Measurements from ENCODE around the gene PCBP2. TPM values are rescaled to one million over a fixed set of nuclear protein-coding genes. Genes with fewer than 3 reads are reported as not detected.
A peak's percentile ranks its signal among the peaks of the same experiment; 100 is the strongest.

Gene PCBP2
- polyA plus RNA-seq, 3 donors, result 79.6 to 588 (median 81.9) TPM

GRCh38 chr12:53481939-53482586 is 30.2 kb downstream of the PCBP2 start:
- Histone ChIP-seq H3K27ac (ENCODE audit: low read depth in 1 of 2, low read length in 2 of 2) (peak overlapping the region in 1 of 2 donors; percentile 51), H3K27me3 (ENCODE audit: control insufficient read depth in 2 of 2, insufficient read depth in 2 of 2, low read length in 2 of 2) (no peaks in the 10 kb centered on the region), H2AFZ (ENCODE audit: insufficient read depth, low read depth, low read length, poor library complexity, severe bottlenecking) (no peak overlapping the region), H3K36me3 (replicated peaks in 1 of 2; ENCODE audit: control insufficient read depth in 1 of 2, insufficient read depth in 2 of 2, low read length in 2 of 2) (peaks cover 78 to 99% of the 10 kb centered on the region in 2 donors), H3K4me2 (replicated peaks; ENCODE audit: extremely low read depth, low read length, poor library complexity, severe bottlenecking) (no peak overlapping the region), H3K4me1 (ENCODE audit: control insufficient read depth in 1 of 2, insufficient read depth in 2 of 2, low read length in 2 of 2) (no peaks in the 10 kb centered on the region), H3K79me2 (ENCODE audit: insufficient read depth, low read length) (peaks cover 13% of the 10 kb centered on the region), H3K9me3 (replicated peaks in 1 of 2; ENCODE audit: control insufficient read depth in 1 of 2, insufficient read depth in 1 of 2, low read length in 2 of 2) (no peaks in the 10 kb centered on the region), H4K20me1 (ENCODE audit: insufficient read depth, low read length) (peaks cover 95% of the 10 kb centered on the region), H3K9ac (ENCODE audit: insufficient read depth, low read length, poor library complexity, severe bottlenecking) (no peak overlapping the region), H3K4me3 (replicated peaks in 1 of 3; ENCODE audit: low read depth in 2 of 3, low read length in 3 of 3) (no peak overlapping the region)
- Mint-ChIP-seq H3K27me3 (ENCODE audit: low read depth in 3 of 3) (peaks cover 0 to 2% (median 1%) of the 10 kb centered on the region in 3 donors), H3K9me3 (peaks cover 0 to 1% (median 0%) of the 10 kb centered on the region in 7 donors), H3K27ac (peak overlapping the region in 2 of 7 donors; percentile 2 to 55), H3K4me3 (no peak overlapping the region), H3K36me3 (peaks cover 56 to 70% of the 10 kb centered on the region in 2 donors), H3K4me1 (no peaks in the 10 kb centered on the region)
- 90% methylated on average over 4 of the region's 9 CpGs for WGBS (ENCODE audit: insufficient coverage)
- DNase-seq, result no peak
- intact Hi-C loops (cut with micrococcal nuclease), result no loop called here
- TF ChIP-seq, protein P1, sequence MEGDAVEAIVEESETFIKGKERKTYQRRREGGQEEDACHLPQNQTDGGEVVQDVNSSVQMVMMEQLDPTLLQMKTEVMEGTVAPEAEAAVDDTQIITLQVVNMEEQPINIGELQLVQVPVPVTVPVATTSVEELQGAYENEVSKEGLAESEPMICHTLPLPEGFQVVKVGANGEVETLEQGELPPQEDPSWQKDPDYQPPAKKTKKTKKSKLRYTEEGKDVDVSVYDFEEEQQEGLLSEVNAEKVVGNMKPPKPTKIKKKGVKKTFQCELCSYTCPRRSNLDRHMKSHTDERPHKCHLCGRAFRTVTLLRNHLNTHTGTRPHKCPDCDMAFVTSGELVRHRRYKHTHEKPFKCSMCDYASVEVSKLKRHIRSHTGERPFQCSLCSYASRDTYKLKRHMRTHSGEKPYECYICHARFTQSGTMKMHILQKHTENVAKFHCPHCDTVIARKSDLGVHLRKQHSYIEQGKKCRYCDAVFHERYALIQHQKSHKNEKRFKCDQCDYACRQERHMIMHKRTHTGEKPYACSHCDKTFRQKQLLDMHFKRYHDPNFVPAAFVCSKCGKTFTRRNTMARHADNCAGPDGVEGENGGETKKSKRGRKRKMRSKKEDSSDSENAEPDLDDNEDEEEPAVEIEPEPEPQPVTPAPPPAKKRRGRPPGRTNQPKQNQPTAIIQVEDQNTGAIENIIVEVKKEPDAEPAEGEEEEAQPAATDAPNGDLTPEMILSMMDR (IDR thresholded peaks at IDR 0.05), result no peak

- Histone ChIP-seq H3K9ac (ENCODE audit: insufficient read depth, low read length, poor library complexity, severe bottlenecking) (no peak overlapping the region), H3K4me2 (replicated peaks; ENCODE audit: extremely low read depth, low read length, poor library complexity, severe bottlenecking) (no peak overlapping the region), H3K4me1 (ENCODE audit: control insufficient read depth in 1 of 2, insufficient read depth in 2 of 2, low read length in 2 of 2) (no peaks in the 10 kb centered on the region), H3K9me3 (replicated peaks in 1 of 2; ENCODE audit: control insufficient read depth in 1 of 2, insufficient read depth in 1 of 2, low read length in 2 of 2) (no peaks in the 10 kb centered on the region), H4K20me1 (ENCODE audit: insufficient read depth, low read length) (peaks cover 90% of the 10 kb centered on the region), H3K27ac (ENCODE audit: low read depth in 1 of 2, low read length in 2 of 2) (no peak overlapping the region), H2AFZ (ENCODE audit: insufficient read depth, low read depth, low read length, poor library complexity, severe bottlenecking) (no peak overlapping the region), H3K79me2 (ENCODE audit: insufficient read depth, low read length) (peaks cover 7% of the 10 kb centered on the region), H3K27me3 (ENCODE audit: control insufficient read depth in 2 of 2, insufficient read depth in 2 of 2, low read length in 2 of 2) (no peaks in the 10 kb centered on the region), H3K4me3 (replicated peaks in 1 of 3; ENCODE audit: low read depth in 2 of 3, low read length in 3 of 3) (no peak overlapping the region), H3K36me3 (replicated peaks in 1 of 2; ENCODE audit: control insufficient read depth in 1 of 2, insufficient read depth in 2 of 2, low read length in 2 of 2) (peaks cover 74 to 99% of the 10 kb centered on the region in 2 donors)
- intact Hi-C loops (cut with micrococcal nuclease), result no loop called here
- no peaks in the 10 kb centered on the region for H3K4me1 Mint-ChIP-seq
- peaks cover 0 to 1% (median 0%) of the 10 kb centered on the region in 7 donors for H3K9me3 Mint-ChIP-seq
- peaks cover 0 to 2% (median 1%) of the 10 kb centered on the region in 3 donors for H3K27me3 Mint-ChIP-seq (ENCODE audit: low read depth in 3 of 3)
- TF ChIP-seq, protein P1 (IDR thresholded peaks at IDR 0.05), result no peak
- H3K27ac Mint-ChIP-seq, result no peak overlapping the region
- 92% methylated on average over 11 of the region's 18 CpGs for WGBS (ENCODE audit: insufficient coverage)
- H3K36me3 Mint-ChIP-seq, result peaks cover 56 to 63% of the 10 kb centered on the region in 2 donors
- no peak overlapping the region for H3K4me3 Mint-ChIP-seq
- no peak for DNase-seq
These were observed 30.8 kb downstream of the PCBP2 start for GRCh38 chr12:53482626-53483168.

All from CD14-positive monocyte (primary cell).